Activated T-cell treated with anti-CD3 and anti-CD28 coated beads, Interleukin-2, amount 50 U/mL, for 72 hours (primary cell): ENCODE results near the gene CBFB. TPM values are rescaled to one million over a fixed set of nuclear protein-coding genes. Genes with fewer than 3 reads are reported as not detected.
A peak's percentile ranks its signal among the peaks of the same experiment; 100 is the strongest.

Source experiments
- ATAC-seq, 2 donors: fragments of 150-1000 bp; cut with Tn5 transposase; replicated peaks in 1 of 2; 2 replicates each; pipeline ENCODE4 v1.10.0; 2021; ENCODE audit warnings: moderate library complexity in 2 of 2, mild to moderate bottlenecking in 1 of 2
- DNase-seq, 2 donors: peaks; one replicate each; pipeline ENCODE4 v3.0.0; 2021 to 2022; ENCODE audit warnings: mixed read lengths in 1 of 2
- H3K27ac Mint-ChIP-seq: one replicate; pipeline ENCODE4 v1.8.0; 2022; ENCODE audit warnings: mild to moderate bottlenecking, moderate library complexity, mixed read lengths
- H3K27me3 Mint-ChIP-seq: one replicate; pipeline ENCODE4 v1.8.0; 2022; ENCODE audit warnings: low read depth, mixed read lengths
- H3K36me3 Mint-ChIP-seq, 2 donors: one replicate each; pipeline ENCODE4 v1.8.0; 2022; ENCODE audit warnings: mixed read lengths in 2 of 2, mild to moderate bottlenecking in 1 of 2; ENCODE audit not compliant: insufficient read depth in 2 of 2
- H3K4me1 Mint-ChIP-seq: one replicate; pipeline ENCODE4 v1.8.0; 2022; ENCODE audit warnings: low read depth, mixed read lengths
- H3K4me3 Mint-ChIP-seq, 2 donors: one replicate each; pipeline ENCODE4 v1.8.0; 2022; ENCODE audit warnings: mild to moderate bottlenecking in 2 of 2, mixed read lengths in 2 of 2, moderate library complexity in 2 of 2
- H3K9me3 Mint-ChIP-seq, 2 donors: one replicate each; pipeline ENCODE4 v1.8.0; 2022; ENCODE audit warnings: mixed read lengths in 2 of 2
- total RNA-seq, 2 donors: library from RNA; stranded (reverse); gene quantifications; one replicate each; pipeline ENCODE4 v1.2.3, GENCODE V29; 2022

Gene CBFB
- total RNA-seq, 2 donors from 2014 or later: 106 to 133 TPM

- H3K36me3 Mint-ChIP-seq: peaks cover 0 to 2% of the 10 kb centered on the region in 2 donors
- ATAC-seq (peak; percentile 36 to 53), DNase-seq (no peak)
- no peaks in the 10 kb centered on the region for H3K9me3 Mint-ChIP-seq
- peak overlapping the region in 1 of 2 donors; percentile 25 for H3K4me3 Mint-ChIP-seq
- peak overlapping the region; percentile 84 for H3K27ac Mint-ChIP-seq
- peaks cover 37% of the 10 kb centered on the region for H3K4me1 Mint-ChIP-seq
- H3K27me3 Mint-ChIP-seq: no peaks in the 10 kb centered on the region
Observed at GRCh38 chr16:67006930-67007658, 21.9 kb upstream of the CBFB start.

- H3K4me3 Mint-ChIP-seq: no peak overlapping the region
- no peaks in the 10 kb centered on the region for H3K27me3 Mint-ChIP-seq
- no peak for DNase-seq
- H3K4me1 Mint-ChIP-seq: peaks cover 40% of the 10 kb centered on the region
- no peaks in the 10 kb centered on the region for H3K36me3 Mint-ChIP-seq
- no peaks in the 10 kb centered on the region for H3K9me3 Mint-ChIP-seq
- H3K27ac Mint-ChIP-seq: no peak overlapping the region
- ATAC-seq: no peak
Observed at GRCh38 chr16:67009158-67009557, 19.8 kb upstream of the CBFB start.

- DNase-seq (no peak), ATAC-seq (no peak)
- Mint-ChIP-seq H3K36me3 (no peaks in the 10 kb centered on the region), H3K9me3 (no peaks in the 10 kb centered on the region), H3K4me1 (peaks cover 58% of the 10 kb centered on the region), H3K27me3 (no peaks in the 10 kb centered on the region), H3K27ac (no peak overlapping the region), H3K4me3 (peak overlapping the region; percentile 11 to 27)
Observed at GRCh38 chr16:67011274-67011673, 17.7 kb upstream of the CBFB start.

GRCh38 chr16:67013233-67013822 is 15.6 kb upstream of the CBFB start:
- no peaks in the 10 kb centered on the region for H3K9me3 Mint-ChIP-seq
- ATAC-seq (peak in 1 of 2 donors; percentile 0), DNase-seq (no peak)
- peaks cover 55% of the 10 kb centered on the region for H3K4me1 Mint-ChIP-seq
- no peak overlapping the region for H3K27ac Mint-ChIP-seq
- no peaks in the 10 kb centered on the region for H3K27me3 Mint-ChIP-seq
- H3K4me3 Mint-ChIP-seq: peak overlapping the region; percentile 91 to 93
- no peaks in the 10 kb centered on the region for H3K36me3 Mint-ChIP-seq

GRCh38 chr16:67013823-67014633 is 14.9 kb upstream of the CBFB start:
- peak; percentile 91 to 92 for DNase-seq
- Mint-ChIP-seq H3K36me3 (no peaks in the 10 kb centered on the region), H3K9me3 (no peaks in the 10 kb centered on the region), H3K4me1 (peaks cover 51% of the 10 kb centered on the region), H3K27me3 (no peaks in the 10 kb centered on the region), H3K4me3 (peak overlapping the region; percentile 91 to 93), H3K27ac (peak overlapping the region; percentile 88)
- peak; percentile 70 to 75 for ATAC-seq

GRCh38 chr16:67014634-67015312 is 14.2 kb upstream of the CBFB start:
- H3K36me3 Mint-ChIP-seq: no peaks in the 10 kb centered on the region
- H3K4me1 Mint-ChIP-seq: peaks cover 45% of the 10 kb centered on the region
- ATAC-seq (no peak), DNase-seq (no peak)
- H3K27me3 Mint-ChIP-seq: no peaks in the 10 kb centered on the region
- H3K4me3 Mint-ChIP-seq: peak overlapping the region; percentile 91 to 93
- H3K27ac Mint-ChIP-seq: no peak overlapping the region
- no peaks in the 10 kb centered on the region for H3K9me3 Mint-ChIP-seq

- Mint-ChIP-seq H3K27me3 (no peaks in the 10 kb centered on the region), H3K27ac (no peak overlapping the region), H3K4me1 (peaks cover 45% of the 10 kb centered on the region), H3K36me3 (no peaks in the 10 kb centered on the region), H3K9me3 (no peaks in the 10 kb centered on the region), H3K4me3 (peak overlapping the region in 1 of 2 donors; percentile 91)
- ATAC-seq (no peak), DNase-seq (no peak)
Observed at GRCh38 chr16:67015313-67015731, 13.6 kb upstream of the CBFB start.

- Mint-ChIP-seq H3K4me1 (peaks cover 44% of the 10 kb centered on the region), H3K36me3 (no peaks in the 10 kb centered on the region), H3K27ac (no peak overlapping the region), H3K27me3 (no peaks in the 10 kb centered on the region), H3K4me3 (no peak overlapping the region), H3K9me3 (no peaks in the 10 kb centered on the region)
- DNase-seq (no peak), ATAC-seq (no peak)
Observed at GRCh38 chr16:67016143-67016542, 12.8 kb upstream of the CBFB start.

- ATAC-seq (no peak), DNase-seq (no peak)
- no peaks in the 10 kb centered on the region for H3K36me3 Mint-ChIP-seq
- H3K4me3 Mint-ChIP-seq: no peak overlapping the region
- no peaks in the 10 kb centered on the region for H3K27me3 Mint-ChIP-seq
- H3K4me1 Mint-ChIP-seq: peaks cover 44% of the 10 kb centered on the region
- H3K9me3 Mint-ChIP-seq: no peaks in the 10 kb centered on the region
- H3K27ac Mint-ChIP-seq: no peak overlapping the region
Observed at GRCh38 chr16:67016681-67017420, 12.1 kb upstream of the CBFB start.

- peaks cover 41% of the 10 kb centered on the region for H3K4me1 Mint-ChIP-seq
- no peaks in the 10 kb centered on the region for H3K36me3 Mint-ChIP-seq
- ATAC-seq (no peak), DNase-seq (no peak)
- H3K4me3 Mint-ChIP-seq: no peak overlapping the region
- no peaks in the 10 kb centered on the region for H3K27me3 Mint-ChIP-seq
- H3K27ac Mint-ChIP-seq: no peak overlapping the region
- H3K9me3 Mint-ChIP-seq: no peaks in the 10 kb centered on the region
Observed at GRCh38 chr16:67017421-67017750, 11.6 kb upstream of the CBFB start.

GRCh38 chr16:67017810-67018488 is 11.0 kb upstream of the CBFB start:
- DNase-seq: peak; percentile 91 to 93
- ATAC-seq: peak; percentile 90 to 92
- Mint-ChIP-seq H3K27me3 (no peaks in the 10 kb centered on the region), H3K9me3 (no peaks in the 10 kb centered on the region), H3K36me3 (no peaks in the 10 kb centered on the region), H3K27ac (no peak overlapping the region), H3K4me1 (peaks cover 38% of the 10 kb centered on the region), H3K4me3 (no peak overlapping the region)

- Mint-ChIP-seq H3K4me3 (no peak overlapping the region), H3K27me3 (no peaks in the 10 kb centered on the region), H3K36me3 (no peaks in the 10 kb centered on the region), H3K27ac (no peak overlapping the region), H3K4me1 (peaks cover 32% of the 10 kb centered on the region), H3K9me3 (no peaks in the 10 kb centered on the region)
- DNase-seq (no peak), ATAC-seq (no peak)
Observed at GRCh38 chr16:67019171-67019570, 9.8 kb upstream of the CBFB start.
